ENCODE measurements around the gene OR5D18. TPM values are rescaled to one million over a fixed set of nuclear protein-coding genes. Genes with fewer than 3 reads are reported as not detected.
"Not testable (repeated sequence)": the region's sequence is repeated elsewhere in the genome, so short reads cannot be mapped to it uniquely, and the experiment has no call there.

The OR5D18 gene
- total RNA-seq: not detected in 2 replicates

GRCh38 chr11:55819330-55819729, at the start of gene OR5D18:
OR5D18 (plus strand) TSS chr11:55819630; CDS start chr11:55819630, 0 bp downstream.
- peaks cover 11% of the 10 kb centered on the region for H3K9me3 Mint-ChIP-seq
- H3K4me1 Mint-ChIP-seq: no peaks in the 10 kb centered on the region
- H3K4me3 Mint-ChIP-seq: no peak within 1 kb of the TSS
- no peak for DNase-seq
- intact Hi-C loops (cut with micrococcal nuclease): no loop called here
- no peak within 1 kb of the TSS for H3K27ac Mint-ChIP-seq
- no peaks in the 10 kb centered on the region for H3K27me3 Mint-ChIP-seq
- H3K36me3 Mint-ChIP-seq (ENCODE audit: low read depth): no peaks in the 10 kb centered on the region

- no peaks in the 10 kb centered on the region for H3K4me1 Mint-ChIP-seq
- H3K9me3 Mint-ChIP-seq: no peaks in the 10 kb centered on the region
- no peak within 1 kb of the TSS for H3K27ac Mint-ChIP-seq
- no peak for DNase-seq
- H3K4me3 Mint-ChIP-seq: no peak within 1 kb of the TSS
- H3K36me3 Mint-ChIP-seq (ENCODE audit: low read depth): no peaks in the 10 kb centered on the region
- H3K27me3 Mint-ChIP-seq: no peaks in the 10 kb centered on the region
- intact Hi-C loops (cut with micrococcal nuclease): no loop called here
These were observed 46.3 kb upstream of the OR5D18 start, which contains the start of gene OR5D13 for GRCh38 chr11:55773138-55773537. OR5D13 (plus strand) TSS chr11:55773438; CDS start chr11:55773438, 0 bp downstream.

- Mint-ChIP-seq H3K36me3 (ENCODE audit: low read depth) (no peaks in the 10 kb centered on the region), H3K27ac (no peak overlapping the region), H3K4me1 (no peaks in the 10 kb centered on the region), H3K27me3 (no peaks in the 10 kb centered on the region), H3K9me3 (peaks cover 10% of the 10 kb centered on the region), H3K4me3 (no peak overlapping the region)
- no peak for DNase-seq
- intact Hi-C loops (cut with micrococcal nuclease): no loop called here
These were observed 27.8 kb upstream of the OR5D18 start for GRCh38 chr11:55791606-55792005.

- Mint-ChIP-seq H3K4me3 (no peak overlapping the region), H3K27ac (no peak overlapping the region), H3K4me1 (no peaks in the 10 kb centered on the region), H3K9me3 (peaks cover 10% of the 10 kb centered on the region), H3K27me3 (no peaks in the 10 kb centered on the region), H3K36me3 (ENCODE audit: low read depth) (no peaks in the 10 kb centered on the region)
- DNase-seq: no peak
- intact Hi-C loops (cut with micrococcal nuclease): no loop called here
These were observed 26.1 kb upstream of the OR5D18 start for GRCh38 chr11:55793321-55793720.

GRCh38 chr11:55795256-55795655, 24.2 kb upstream of the OR5D18 start, which contains the start of gene OR5D14:
OR5D14 (plus strand) TSS chr11:55795556; CDS start chr11:55795556, 0 bp downstream.
- Mint-ChIP-seq H3K27me3 (no peaks in the 10 kb centered on the region), H3K9me3 (peaks cover 13% of the 10 kb centered on the region)
- intact Hi-C loops (cut with micrococcal nuclease): no loop called here

GRCh38 chr11:55806248-55806647, 13.2 kb upstream of the OR5D18 start:
- H3K4me1 Mint-ChIP-seq: no peaks in the 10 kb centered on the region
- no peak for DNase-seq
- H3K27me3 Mint-ChIP-seq: no peaks in the 10 kb centered on the region
- intact Hi-C loops (cut with micrococcal nuclease): no loop called here
- peaks cover 28% of the 10 kb centered on the region for H3K9me3 Mint-ChIP-seq
- no peaks in the 10 kb centered on the region for H3K36me3 Mint-ChIP-seq (ENCODE audit: low read depth)
- H3K27ac Mint-ChIP-seq: no peak overlapping the region
- no peak overlapping the region for H3K4me3 Mint-ChIP-seq

More at GRCh38 chr11:55795256-55795655, 24.2 kb upstream of the OR5D18 start, which contains the start of gene OR5D14:
- DNase-seq: no peak
- no peaks in the 10 kb centered on the region for H3K4me1 Mint-ChIP-seq
- no peak within 1 kb of the TSS for H3K27ac Mint-ChIP-seq
- no peaks in the 10 kb centered on the region for H3K36me3 Mint-ChIP-seq (ENCODE audit: low read depth)
- H3K4me3 Mint-ChIP-seq: no peak within 1 kb of the TSS

- Mint-ChIP-seq H3K4me1 (no peaks in the 10 kb centered on the region), H3K9me3 (peaks cover 16% of the 10 kb centered on the region), H3K36me3 (ENCODE audit: low read depth) (no peaks in the 10 kb centered on the region), H3K27me3 (no peaks in the 10 kb centered on the region), H3K27ac (no peak within 1 kb of the TSS), H3K4me3 (no peak within 1 kb of the TSS)
- DNase-seq: no peak
- intact Hi-C loops (cut with micrococcal nuclease): no loop called here
These were observed 8.4 kb upstream of the OR5D18 start, which contains the start of gene OR5L1 for GRCh38 chr11:55811067-55811466. OR5L1 (plus strand) TSS chr11:55811367; CDS start chr11:55811467, 100 bp downstream.

- peaks cover 4% of the 10 kb centered on the region for H3K9me3 Mint-ChIP-seq
- intact Hi-C loops (cut with micrococcal nuclease): no loop called here
- no peak within 1 kb of the TSS for H3K4me3 Mint-ChIP-seq
- no peak within 1 kb of the TSS for H3K27ac Mint-ChIP-seq
- no peaks in the 10 kb centered on the region for H3K36me3 Mint-ChIP-seq (ENCODE audit: low read depth)
- no peaks in the 10 kb centered on the region for H3K27me3 Mint-ChIP-seq
- H3K4me1 Mint-ChIP-seq: no peaks in the 10 kb centered on the region
- DNase-seq: no peak
These were observed 7.5 kb downstream of the OR5D18 start, which contains the start of gene OR5L2 for GRCh38 chr11:55826919-55827318. OR5L2 (plus strand) TSS chr11:55827219; CDS start chr11:55827219, 0 bp downstream.

GRCh38 chr11:55838452-55838851, 19.0 kb downstream of the OR5D18 start, which contains the start of gene OR5D16:
OR5D16 (plus strand) TSS chr11:55838752; CDS start chr11:55838752, 0 bp downstream.
- intact Hi-C loops (cut with micrococcal nuclease): no loop called here
- DNase-seq: no peak
- Mint-ChIP-seq H3K27me3 (no peaks in the 10 kb centered on the region), H3K36me3 (ENCODE audit: low read depth) (no peaks in the 10 kb centered on the region), H3K9me3 (peaks cover 9% of the 10 kb centered on the region), H3K27ac (no peak within 1 kb of the TSS), H3K4me3 (no peak within 1 kb of the TSS), H3K4me1 (no peaks in the 10 kb centered on the region)

GRCh38 chr11:55847453-55847852, 28.0 kb downstream of the OR5D18 start:
- H3K4me1 Mint-ChIP-seq: no peaks in the 10 kb centered on the region
- H3K36me3 Mint-ChIP-seq (ENCODE audit: low read depth): no peaks in the 10 kb centered on the region
- peaks cover 4% of the 10 kb centered on the region for H3K9me3 Mint-ChIP-seq
- intact Hi-C loops (cut with micrococcal nuclease): no loop called here
- no peak overlapping the region for H3K27ac Mint-ChIP-seq
- no peak overlapping the region for H3K4me3 Mint-ChIP-seq
- DNase-seq: no peak
- H3K27me3 Mint-ChIP-seq: no peaks in the 10 kb centered on the region

- Mint-ChIP-seq H3K4me1 (no peaks in the 10 kb centered on the region), H3K4me3 (no peak overlapping the region), H3K36me3 (ENCODE audit: low read depth) (no peaks in the 10 kb centered on the region), H3K27ac (no peak overlapping the region), H3K9me3 (peaks cover 4% of the 10 kb centered on the region), H3K27me3 (no peaks in the 10 kb centered on the region)
- DNase-seq: no peak
- intact Hi-C loops (cut with micrococcal nuclease): no loop called here
These were observed 29.6 kb downstream of the OR5D18 start for GRCh38 chr11:55849037-55849436.

GRCh38 chr11:55852141-55852540, 32.7 kb downstream of the OR5D18 start:
- Mint-ChIP-seq H3K27me3 (no peaks in the 10 kb centered on the region), H3K4me3 (no peak overlapping the region)
- intact Hi-C loops (cut with micrococcal nuclease): no loop called here

GRCh38 chr11:55854704-55855103, 35.3 kb downstream of the OR5D18 start:
- H3K36me3 Mint-ChIP-seq (ENCODE audit: low read depth): no peaks in the 10 kb centered on the region
- no peak overlapping the region for H3K27ac Mint-ChIP-seq
- peaks cover 7% of the 10 kb centered on the region for H3K9me3 Mint-ChIP-seq
- H3K4me1 Mint-ChIP-seq: no peaks in the 10 kb centered on the region
- intact Hi-C loops (cut with micrococcal nuclease): no loop called here
- H3K27me3 Mint-ChIP-seq: no peaks in the 10 kb centered on the region
- DNase-seq: no peak
- no peak overlapping the region for H3K4me3 Mint-ChIP-seq

More at GRCh38 chr11:55852141-55852540, 32.7 kb downstream of the OR5D18 start:
- Mint-ChIP-seq H3K9me3 (peaks cover 7% of the 10 kb centered on the region), H3K36me3 (ENCODE audit: low read depth) (no peaks in the 10 kb centered on the region), H3K27ac (no peak overlapping the region), H3K4me1 (no peaks in the 10 kb centered on the region)
- no peak for DNase-seq

GRCh38 chr11:55867354-55867753, 47.9 kb downstream of the OR5D18 start:
- H3K9me3 Mint-ChIP-seq; H3K27ac Mint-ChIP-seq; intact Hi-C loops (cut with micrococcal nuclease); H3K4me1 Mint-ChIP-seq; DNase-seq; H3K4me3 Mint-ChIP-seq; H3K36me3 Mint-ChIP-seq (ENCODE audit: low read depth); H3K27me3 Mint-ChIP-seq: not testable (repeated sequence)

Data from activated CD4-positive, alpha-beta T cell treated with anti-CD3 and anti-CD28 coated beads, Interleukin-2, amount 10 ng/mL, durations not matched to agents 24 days and 14 days (primary cell).